T-helper 1 cell treated with Interleukin-12 subunit alpha and Interleukin-12 subunit beta and Interleukin-4 antibody, amounts not matched to agents 30 μg/mL and 1 μg/mL, for 36 hours (primary cell): ENCODE results near the gene PRKN.

ENCODE experiments used
- H3K27ac Mint-ChIP-seq: one replicate; pipeline ENCODE4 v1.8.0; 2021; ENCODE audit warnings: mild to moderate bottlenecking, mixed read lengths
- H3K27me3 Mint-ChIP-seq: one replicate; pipeline ENCODE4 v1.8.0; 2021; ENCODE audit warnings: low read depth, mixed read lengths
- H3K36me3 Mint-ChIP-seq: one replicate; pipeline ENCODE4 v1.8.0; 2021; ENCODE audit warnings: low read depth, mixed read lengths
- H3K4me1 Mint-ChIP-seq: one replicate; pipeline ENCODE4 v1.8.0; 2021; ENCODE audit warnings: low read depth, mixed read lengths
- H3K4me3 Mint-ChIP-seq: one replicate; pipeline ENCODE4 v1.8.0; 2021; ENCODE audit warnings: mild to moderate bottlenecking, moderate library complexity, mixed read lengths
- H3K9me3 Mint-ChIP-seq: one replicate; pipeline ENCODE4 v1.8.0; 2021; ENCODE audit warnings: mixed read lengths

PRKN gene

DNA sequence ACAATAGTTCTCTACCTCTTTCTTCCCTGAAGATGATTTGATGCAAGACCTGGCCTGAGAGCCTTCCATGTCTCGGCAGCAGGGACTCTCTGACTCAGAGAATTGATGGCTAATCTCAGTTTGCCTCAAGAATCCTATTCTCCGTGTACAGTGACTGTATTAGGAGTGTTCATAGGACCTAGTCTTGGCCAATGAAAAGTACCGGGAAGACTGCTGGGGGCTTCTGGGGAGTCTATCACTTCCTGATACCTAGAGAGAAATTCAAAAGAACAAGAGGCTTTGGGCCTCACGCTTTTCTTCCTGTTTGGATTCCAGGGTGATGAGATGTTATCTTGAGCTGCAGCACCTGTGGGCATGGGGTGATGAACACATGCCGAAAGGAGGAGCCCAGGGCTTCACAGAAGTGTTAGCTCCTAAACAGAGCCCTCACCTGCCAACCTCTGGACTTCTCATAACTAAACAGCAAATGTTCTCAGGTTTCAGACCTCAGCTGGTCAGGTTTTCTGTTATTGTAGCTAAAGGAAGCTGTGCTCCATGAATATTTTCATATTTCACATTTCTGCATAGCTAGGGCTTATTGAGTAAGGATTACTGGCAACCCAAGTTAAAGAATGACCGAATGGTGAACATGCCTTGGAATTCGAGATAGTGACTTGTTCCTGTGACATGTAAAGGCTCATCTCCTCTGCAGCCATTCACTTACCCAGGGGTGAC, 1130.6 kb downstream of the PRKN start:
- Mint-ChIP-seq H3K4me3 (no peak overlapping the region), H3K36me3 (no peaks in the 10 kb centered on the region), H3K27ac (no peak overlapping the region), H3K27me3 (no peaks in the 10 kb centered on the region), H3K9me3 (no peaks in the 10 kb centered on the region), H3K4me1 (no peaks in the 10 kb centered on the region)

DNA sequence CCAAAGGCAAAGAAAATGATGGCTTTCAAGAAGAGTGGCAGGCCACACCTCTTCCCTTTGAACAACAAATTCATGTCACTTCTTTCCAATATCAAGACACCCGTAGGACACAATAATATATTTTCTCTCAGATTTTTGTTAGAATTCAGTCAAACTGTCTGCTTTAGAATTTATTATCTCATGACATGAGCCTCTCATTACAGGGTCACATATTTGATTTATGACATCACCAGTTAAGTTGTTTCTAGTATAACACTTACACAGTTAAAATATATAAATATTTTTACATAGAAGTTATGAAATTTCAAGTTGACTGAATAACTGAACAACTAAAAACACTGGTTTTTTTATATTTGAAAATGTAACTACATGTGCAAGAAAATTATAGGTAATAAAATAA, 1133.2 kb downstream of the PRKN start:
- Mint-ChIP-seq H3K4me1 (no peaks in the 10 kb centered on the region), H3K27me3 (no peaks in the 10 kb centered on the region), H3K9me3 (no peaks in the 10 kb centered on the region), H3K4me3 (no peak overlapping the region), H3K27ac (no peak overlapping the region), H3K36me3 (no peaks in the 10 kb centered on the region)

DNA sequence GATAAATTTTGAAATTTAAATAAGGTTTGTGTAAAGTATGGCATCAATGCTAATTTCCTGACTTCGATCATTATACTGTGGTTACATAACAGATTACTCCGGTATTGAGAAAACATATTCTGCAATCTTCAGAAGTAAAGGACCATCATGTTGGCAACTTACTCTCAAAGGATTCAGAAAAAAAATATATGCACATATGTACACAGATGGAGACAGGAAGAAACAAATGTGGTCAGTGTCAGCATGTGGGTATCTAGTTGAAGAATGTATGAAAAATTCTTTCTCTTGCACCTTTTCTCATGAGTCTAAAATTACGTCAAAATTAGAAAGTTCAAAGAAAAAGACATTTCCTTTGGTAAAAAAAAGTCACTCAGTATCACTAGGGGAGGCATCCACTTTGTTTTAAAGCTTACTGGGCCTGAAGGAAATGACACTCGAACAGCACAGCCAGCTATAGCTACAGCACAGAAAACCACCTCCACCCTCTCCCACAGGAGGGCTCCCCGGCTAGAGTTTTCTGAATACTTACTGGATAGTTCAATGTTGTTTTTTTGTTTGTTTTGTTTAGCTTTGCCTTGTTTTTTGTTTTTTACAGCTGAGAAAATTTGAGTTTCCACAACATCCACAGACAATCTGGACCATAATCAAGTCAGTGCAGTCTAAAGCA, 1136.5 kb downstream of the PRKN start:
- Mint-ChIP-seq H3K9me3 (no peaks in the 10 kb centered on the region), H3K27ac (no peak overlapping the region), H3K4me3 (no peak overlapping the region), H3K4me1 (no peaks in the 10 kb centered on the region), H3K27me3 (no peaks in the 10 kb centered on the region), H3K36me3 (no peaks in the 10 kb centered on the region)

- no peaks in the 10 kb centered on the region for H3K27me3 Mint-ChIP-seq
- H3K27ac Mint-ChIP-seq = no peak overlapping the region
- H3K9me3 Mint-ChIP-seq = no peaks in the 10 kb centered on the region
- no peaks in the 10 kb centered on the region for H3K4me1 Mint-ChIP-seq
- H3K4me3 Mint-ChIP-seq = no peak overlapping the region
- no peaks in the 10 kb centered on the region for H3K36me3 Mint-ChIP-seq
Measured at GRCh38 chr6:161586887-161587286, 1140.7 kb downstream of the PRKN start.

DNA sequence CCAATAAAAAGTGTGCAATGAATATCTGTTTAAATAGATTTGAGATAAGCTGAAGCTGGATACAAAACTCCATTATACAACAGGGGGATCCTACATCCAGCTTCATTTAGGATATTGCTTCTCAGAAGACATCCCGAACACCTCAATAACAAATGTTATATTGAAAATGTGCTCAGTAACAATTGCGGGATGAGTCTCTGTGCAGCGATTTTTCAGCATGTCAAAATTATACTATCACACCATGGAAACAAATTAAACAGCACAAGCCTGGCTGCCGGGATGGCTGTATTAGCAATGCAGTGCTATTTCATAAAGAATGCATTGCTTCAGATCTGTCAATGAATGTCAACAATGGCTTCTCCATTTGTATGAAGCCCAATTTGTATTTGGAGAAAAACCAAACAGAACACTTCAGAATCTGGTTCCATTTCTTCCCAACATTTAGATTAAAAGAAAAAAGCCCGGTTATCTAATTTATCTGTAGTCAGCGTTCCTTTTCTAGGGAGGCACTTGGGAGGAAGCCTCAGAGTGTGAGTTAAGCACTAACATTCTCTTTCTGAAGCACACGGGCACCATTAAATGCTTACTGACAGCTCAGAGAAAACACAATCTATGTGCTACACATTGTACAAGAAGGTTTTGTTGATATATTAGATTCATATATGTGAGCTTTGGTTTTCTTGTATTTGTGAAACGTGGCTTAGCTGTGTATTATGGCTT, 1142.8 kb downstream of the PRKN start:
- Mint-ChIP-seq H3K36me3 (no peaks in the 10 kb centered on the region), H3K27me3 (no peaks in the 10 kb centered on the region), H3K27ac (no peak overlapping the region), H3K4me1 (no peaks in the 10 kb centered on the region), H3K9me3 (no peaks in the 10 kb centered on the region), H3K4me3 (no peak overlapping the region)

DNA sequence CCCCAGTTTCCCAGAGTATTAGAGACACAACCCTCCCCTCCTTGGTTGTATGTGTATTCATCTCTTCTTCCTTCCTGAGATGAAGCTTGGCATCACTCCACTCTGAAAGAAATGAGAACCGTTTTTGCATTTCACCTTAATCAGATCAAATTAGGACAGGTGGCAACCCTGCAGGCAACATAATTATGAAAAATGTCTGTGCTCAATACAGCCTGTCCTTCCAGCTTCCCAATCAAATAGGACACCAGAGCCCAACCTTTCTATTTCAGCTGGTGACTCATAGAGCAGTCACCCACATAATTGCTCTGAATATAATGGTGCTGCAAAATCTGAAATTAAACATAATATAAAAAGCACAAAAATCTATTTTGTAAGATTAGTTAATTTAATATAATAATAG, 1143.5 kb downstream of the PRKN start:
- no peaks in the 10 kb centered on the region for H3K36me3 Mint-ChIP-seq
- no peaks in the 10 kb centered on the region for H3K27me3 Mint-ChIP-seq
- H3K27ac Mint-ChIP-seq = no peak overlapping the region
- no peaks in the 10 kb centered on the region for H3K9me3 Mint-ChIP-seq
- H3K4me3 Mint-ChIP-seq = no peak overlapping the region
- no peaks in the 10 kb centered on the region for H3K4me1 Mint-ChIP-seq

DNA sequence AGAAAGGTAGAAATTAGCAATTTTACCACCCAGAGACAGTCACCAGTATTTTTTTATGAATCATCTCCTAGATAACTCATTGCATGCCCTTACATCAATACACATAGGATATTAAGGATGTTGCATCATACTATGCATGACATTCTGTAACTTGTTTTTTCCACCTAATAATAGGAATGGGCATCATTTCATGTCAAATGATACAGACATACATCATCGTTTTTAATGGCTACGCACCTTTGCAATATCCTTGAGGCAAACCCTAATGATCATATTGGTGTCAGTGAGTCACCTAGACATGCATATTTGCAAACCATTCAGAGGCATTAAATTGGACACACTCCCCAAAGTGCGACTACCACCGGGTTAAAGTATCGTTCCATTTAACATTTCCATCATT, 1144.0 kb downstream of the PRKN start:
- Mint-ChIP-seq H3K27ac (no peak overlapping the region), H3K36me3 (no peaks in the 10 kb centered on the region), H3K9me3 (no peaks in the 10 kb centered on the region), H3K27me3 (no peaks in the 10 kb centered on the region), H3K4me1 (no peaks in the 10 kb centered on the region), H3K4me3 (no peak overlapping the region)

- Mint-ChIP-seq H3K27ac (no peak overlapping the region), H3K9me3 (no peaks in the 10 kb centered on the region), H3K36me3 (no peaks in the 10 kb centered on the region), H3K4me1 (no peaks in the 10 kb centered on the region), H3K4me3 (no peak overlapping the region), H3K27me3 (no peaks in the 10 kb centered on the region)
Measured at GRCh38 chr6:161578478-161578877, 1149.1 kb downstream of the PRKN start.

DNA sequence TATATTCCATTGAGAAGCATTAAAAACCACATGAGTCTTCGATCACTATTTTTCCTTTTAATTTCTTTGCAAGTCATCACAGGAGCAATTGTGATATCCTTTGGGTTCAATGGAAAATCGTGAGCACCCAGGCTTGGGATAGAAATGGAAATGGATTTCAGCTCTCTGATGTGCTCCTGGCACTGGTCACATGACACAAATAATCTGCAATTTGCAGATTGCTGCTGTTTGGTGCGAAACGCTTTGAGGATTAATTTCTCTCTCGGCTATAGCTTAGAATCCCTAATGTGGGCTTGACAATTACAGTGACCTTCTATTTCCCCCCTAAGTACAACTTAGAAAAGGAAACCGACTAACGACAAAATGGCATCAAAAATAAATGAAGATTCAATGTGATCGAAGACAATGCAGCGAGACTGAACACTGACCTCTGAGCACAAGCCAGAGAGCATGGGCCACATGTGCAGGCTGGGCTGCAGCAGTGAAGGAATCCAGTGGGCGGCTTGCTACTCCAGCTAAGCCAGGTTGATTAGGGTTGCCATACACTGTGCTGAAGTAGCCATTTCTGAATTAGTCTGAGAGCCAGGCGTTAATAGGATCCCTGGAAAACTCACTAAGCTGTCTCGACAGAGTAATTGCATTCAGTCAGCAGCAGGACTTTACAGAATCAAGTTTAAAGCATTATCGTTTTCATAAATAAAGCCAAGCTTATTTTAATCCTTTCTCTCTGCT, 1151.9 kb downstream of the PRKN start:
- H3K4me1 Mint-ChIP-seq = no peaks in the 10 kb centered on the region
- H3K27ac Mint-ChIP-seq = no peak overlapping the region
- no peaks in the 10 kb centered on the region for H3K27me3 Mint-ChIP-seq
- no peak overlapping the region for H3K4me3 Mint-ChIP-seq
- H3K36me3 Mint-ChIP-seq = no peaks in the 10 kb centered on the region
- H3K9me3 Mint-ChIP-seq = no peaks in the 10 kb centered on the region

GRCh38 chr6:161568885-161569456, 1158.6 kb downstream of the PRKN start:
- H3K27me3 Mint-ChIP-seq = no peaks in the 10 kb centered on the region
- no peaks in the 10 kb centered on the region for H3K4me1 Mint-ChIP-seq
- no peak overlapping the region for H3K4me3 Mint-ChIP-seq
- H3K27ac Mint-ChIP-seq = no peak overlapping the region
- no peaks in the 10 kb centered on the region for H3K9me3 Mint-ChIP-seq
- H3K36me3 Mint-ChIP-seq = no peaks in the 10 kb centered on the region

- no peaks in the 10 kb centered on the region for H3K9me3 Mint-ChIP-seq
- no peak overlapping the region for H3K4me3 Mint-ChIP-seq
- H3K36me3 Mint-ChIP-seq = no peaks in the 10 kb centered on the region
- H3K27ac Mint-ChIP-seq = no peak overlapping the region
- no peaks in the 10 kb centered on the region for H3K4me1 Mint-ChIP-seq
- no peaks in the 10 kb centered on the region for H3K27me3 Mint-ChIP-seq
Measured at GRCh38 chr6:161564952-161565351, 1162.6 kb downstream of the PRKN start.

GRCh38 chr6:161561908-161562307, 1165.7 kb downstream of the PRKN start:
- Mint-ChIP-seq H3K9me3 (no peaks in the 10 kb centered on the region), H3K36me3 (no peaks in the 10 kb centered on the region), H3K27ac (no peak overlapping the region), H3K4me1 (no peaks in the 10 kb centered on the region), H3K4me3 (no peak overlapping the region), H3K27me3 (no peaks in the 10 kb centered on the region)

DNA sequence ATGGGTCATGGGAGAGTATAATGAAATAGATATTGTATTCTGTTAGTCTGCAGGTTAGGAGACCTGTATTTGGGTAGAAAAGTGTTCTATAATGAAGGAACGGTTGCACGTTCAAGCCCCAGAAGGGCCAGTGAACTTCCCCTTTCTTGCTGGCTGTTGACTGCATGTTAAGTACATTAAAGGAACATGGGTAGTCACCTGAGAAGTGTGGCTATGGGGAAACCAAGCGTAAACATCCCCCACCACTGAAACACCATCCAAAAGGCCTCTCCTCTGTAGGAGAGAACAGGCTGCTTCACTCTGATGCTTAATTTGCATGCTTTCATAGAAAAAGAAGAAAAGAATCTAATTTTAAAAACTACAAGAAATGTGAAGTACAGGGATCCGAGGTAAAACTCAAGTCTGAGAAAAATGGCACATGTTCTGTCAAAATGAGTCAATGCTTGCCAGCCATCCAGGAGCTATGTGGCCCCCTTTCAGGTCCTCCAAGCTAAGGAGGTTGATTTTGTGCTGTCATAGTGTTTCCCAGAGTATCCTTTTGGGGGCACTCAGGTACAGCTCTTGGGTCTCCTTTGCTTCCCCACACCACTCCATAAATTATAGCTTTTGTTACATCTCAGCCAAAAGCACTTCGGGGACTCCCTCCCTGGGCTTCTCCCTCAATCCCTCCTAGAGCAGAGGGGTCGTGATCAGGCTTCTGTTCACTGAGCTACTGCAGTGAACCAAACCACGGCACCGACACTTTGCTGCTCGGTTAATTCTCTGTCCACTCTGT, 1170.0 kb downstream of the PRKN start:
- no peaks in the 10 kb centered on the region for H3K4me1 Mint-ChIP-seq
- H3K27me3 Mint-ChIP-seq = no peaks in the 10 kb centered on the region
- no peaks in the 10 kb centered on the region for H3K36me3 Mint-ChIP-seq
- H3K4me3 Mint-ChIP-seq = no peak overlapping the region
- peaks cover 10% of the 10 kb centered on the region for H3K9me3 Mint-ChIP-seq
- no peak overlapping the region for H3K27ac Mint-ChIP-seq

DNA sequence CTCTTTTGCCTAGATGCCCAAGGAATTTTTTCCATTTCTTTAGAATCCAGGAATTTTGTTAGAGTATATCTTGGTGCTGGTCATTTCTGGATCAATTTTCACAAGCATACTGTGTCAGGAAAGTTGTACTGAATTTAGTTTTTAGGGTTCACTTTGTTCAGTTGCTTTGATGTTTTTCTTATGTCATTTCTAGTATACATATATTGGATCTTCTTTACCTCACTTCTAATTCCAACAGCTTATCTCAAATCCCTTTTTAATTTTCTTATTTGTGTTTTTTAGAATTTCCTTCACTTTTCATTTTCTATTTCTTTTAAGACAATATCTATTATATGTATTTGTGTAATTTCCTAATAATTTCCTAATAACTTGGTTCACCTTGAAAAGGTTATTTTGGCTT, 1172.7 kb downstream of the PRKN start:
- H3K27me3 Mint-ChIP-seq = no peaks in the 10 kb centered on the region
- no peak overlapping the region for H3K27ac Mint-ChIP-seq
- no peaks in the 10 kb centered on the region for H3K4me1 Mint-ChIP-seq
- H3K36me3 Mint-ChIP-seq = no peaks in the 10 kb centered on the region
- H3K9me3 Mint-ChIP-seq = peaks cover 10% of the 10 kb centered on the region
- no peak overlapping the region for H3K4me3 Mint-ChIP-seq
